Suprapubic skin (tissue), 4 donors: ENCODE data around the gene NIPAL3. TPM values are rescaled to one million over a fixed set of nuclear protein-coding genes. Genes with fewer than 3 reads are reported as not detected.

ENCODE experiments used
- DNase-seq, 2 donors: peaks; one replicate each; pipeline ENCODE4 v3.0.0-alpha.2; 2019; ENCODE audit warnings: low spot score in 2 of 2
- H3K27ac ChIP-seq: fragments of 200-600 bp; sonication (generic); one replicate; pipeline ENCODE4 v1.5.1; 2019
- H3K27me3 ChIP-seq: fragments of 200-600 bp; sonication (generic); one replicate; pipeline ENCODE4 v1.5.1; 2019
- H3K36me3 ChIP-seq: fragments of 200-600 bp; sonication (generic); one replicate; pipeline ENCODE4 v1.5.1; 2019
- H3K4me1 ChIP-seq: fragments of 200-600 bp; sonication (generic); one replicate; pipeline ENCODE4 v1.5.1; 2019
- H3K4me3 ChIP-seq: fragments of 200-600 bp; sonication (generic); one replicate; pipeline ENCODE4 v1.5.1; 2019; ENCODE audit warnings: mild to moderate bottlenecking
- H3K9me3 ChIP-seq: fragments of 200-600 bp; sonication (generic); one replicate; pipeline ENCODE4 v1.5.1; 2019
- CTCF ChIP-seq, 2 donors: fragments of 200-600 bp in 1 of 2; fragments of 450-650 bp in 1 of 2; sonication (generic) in 1 of 2; IDR thresholded peaks; one replicate each; pipeline ENCODE4 v1.5.1; 2016 to 2019; ENCODE audit warnings: antibody characterized with exemption in 2 of 2, mild to moderate bottlenecking in 1 of 2, moderate library complexity in 1 of 2
- EP300 ChIP-seq: sonication (generic); formaldehyde crosslinking; IDR thresholded peaks from one replicate; pipeline ENCODE4 v1.6.1; 2017; ENCODE audit warnings: antibody characterized with exemption
- POLR2A ChIP-seq, 2 donors: fragments of 450-650 bp; IDR thresholded peaks; one replicate each; pipeline ENCODE4 v1.6.1; 2017; ENCODE audit warnings: antibody characterized with exemption in 2 of 2, mild to moderate bottlenecking in 2 of 2, moderate library complexity in 2 of 2
- POLR2AphosphoS5 ChIP-seq, 3 donors: sonication (generic); formaldehyde crosslinking; IDR thresholded peaks; one replicate each; pipeline ENCODE4 v1.6.1; 2017; ENCODE audit warnings: antibody characterized with exemption in 3 of 3
- WGBS: methylation state at CpG from one replicate; pipeline ENCODE4 v1.1.5; 2018; 5-methylcytosine and 5-hydroxymethylcytosine counted together
- total RNA-seq, 4 donors: library from RNA; depleted of rRNA; stranded (reverse); fragments of >200 nt; gene quantifications; one replicate each; pipeline ENCODE4 v1.1.0, GENCODE V29; 2016

The NIPAL3 gene
- total RNA-seq, 4 donors from 2014 or later, result 42.4 to 75.4 (median 64.6) TPM

GRCh38 chr1:24386241-24386640 is 29.4 kb upstream of the NIPAL3 start:
- peak in 1 of 2 donors; percentile 62 for DNase-seq
- H3K36me3 ChIP-seq, result no peaks in the 10 kb centered on the region
- WGBS, result 63% methylated on average over 9 of the region's 9 CpGs
- no peaks in the 10 kb centered on the region for H3K27me3 ChIP-seq
- no peaks in the 10 kb centered on the region for H3K9me3 ChIP-seq
- TF ChIP-seq POLR2A (IDR thresholded peaks at IDR 0.05) (no peak), EP300 (no peak), POLR2AphosphoS5 (IDR thresholded peaks at IDR 0.05) (no peak), CTCF (IDR thresholded peaks at IDR 0.05) (no peak)
- no peak overlapping the region for H3K4me3 ChIP-seq
- H3K27ac ChIP-seq, result peak overlapping the region; percentile 1
- peaks cover 57% of the 10 kb centered on the region for H3K4me1 ChIP-seq

- H3K36me3 ChIP-seq, result no peaks in the 10 kb centered on the region
- DNase-seq, result peak in 1 of 2 donors; percentile 65
- H3K27me3 ChIP-seq, result no peaks in the 10 kb centered on the region
- no peaks in the 10 kb centered on the region for H3K9me3 ChIP-seq
- TF ChIP-seq CTCF (IDR thresholded peaks at IDR 0.05), result no peak
- TF ChIP-seq POLR2AphosphoS5 (IDR thresholded peaks at IDR 0.05), result no peak
- TF ChIP-seq POLR2A (IDR thresholded peaks at IDR 0.05), result no peak
- no peak for TF ChIP-seq EP300
- WGBS, result 77% methylated on average over 11 of the region's 11 CpGs
- H3K4me3 ChIP-seq, result no peak overlapping the region
- H3K27ac ChIP-seq, result no peak overlapping the region
- H3K4me1 ChIP-seq, result peaks cover 57% of the 10 kb centered on the region
Measured at GRCh38 chr1:24386931-24387330, 28.7 kb upstream of the NIPAL3 start.

- TF ChIP-seq EP300 (no peak), POLR2A (IDR thresholded peaks at IDR 0.05) (no peak), POLR2AphosphoS5 (IDR thresholded peaks at IDR 0.05) (no peak), CTCF (IDR thresholded peaks at IDR 0.05) (no peak)
- H3K4me3 ChIP-seq, result no peak overlapping the region
- WGBS, result 86% methylated on average over 1 of the region's 1 CpG
- H3K4me1 ChIP-seq, result peaks cover 62% of the 10 kb centered on the region
- peak in 1 of 2 donors; percentile 32 for DNase-seq
- H3K27me3 ChIP-seq, result no peaks in the 10 kb centered on the region
- H3K9me3 ChIP-seq, result no peaks in the 10 kb centered on the region
- no peak overlapping the region for H3K27ac ChIP-seq
- no peaks in the 10 kb centered on the region for H3K36me3 ChIP-seq
Measured at GRCh38 chr1:24387636-24388175, 27.9 kb upstream of the NIPAL3 start.

GRCh38 chr1:24388331-24388885 is 27.2 kb upstream of the NIPAL3 start:
- Histone ChIP-seq H3K27ac (peak overlapping the region; percentile 29), H3K27me3 (no peaks in the 10 kb centered on the region), H3K4me3 (no peak overlapping the region), H3K4me1 (peaks cover 62% of the 10 kb centered on the region), H3K9me3 (no peaks in the 10 kb centered on the region), H3K36me3 (no peaks in the 10 kb centered on the region)
- 77% methylated on average over 8 of the region's 8 CpGs for WGBS
- TF ChIP-seq POLR2A (IDR thresholded peaks at IDR 0.05), result no peak
- no peak for TF ChIP-seq POLR2AphosphoS5 (IDR thresholded peaks at IDR 0.05)
- TF ChIP-seq EP300, result no peak
- no peak for TF ChIP-seq CTCF (IDR thresholded peaks at IDR 0.05)
- DNase-seq, result peak in 1 of 2 donors; percentile 21

GRCh38 chr1:24389231-24389678 is 26.3 kb upstream of the NIPAL3 start:
- no peaks in the 10 kb centered on the region for H3K27me3 ChIP-seq
- H3K4me1 ChIP-seq, result peaks cover 54% of the 10 kb centered on the region
- H3K27ac ChIP-seq, result no peak overlapping the region
- WGBS, result 74% methylated on average over 4 of the region's 4 CpGs
- H3K36me3 ChIP-seq, result no peaks in the 10 kb centered on the region
- no peaks in the 10 kb centered on the region for H3K9me3 ChIP-seq
- TF ChIP-seq POLR2AphosphoS5 (IDR thresholded peaks at IDR 0.05), result no peak
- no peak for TF ChIP-seq CTCF (IDR thresholded peaks at IDR 0.05)
- TF ChIP-seq POLR2A (IDR thresholded peaks at IDR 0.05), result no peak
- TF ChIP-seq EP300, result no peak
- peak in 1 of 2 donors; percentile 70 for DNase-seq
- no peak overlapping the region for H3K4me3 ChIP-seq
